ENCODE data around the gene BACH2. TPM values are rescaled to one million over a fixed set of nuclear protein-coding genes. Genes with fewer than 3 reads are reported as not detected.
"Not testable (repeated sequence)": the region's sequence is repeated elsewhere in the genome, so short reads cannot be mapped to it uniquely, and the experiment has no call there.

Gene BACH2
- 0.77 and 0.88 TPM in 2 replicates for total RNA-seq (2014; rRNA removed; shearing (Covaris generic))
- polyA plus RNA-seq (2015; cell fraction: cytosol; rRNA removed), result 0.94 and 1.2 TPM in 2 replicates
- 0.48 and 0.83 TPM in 2 replicates for polyA plus RNA-seq (2015; cell fraction: nucleus; rRNA removed)

- in situ Hi-C loops (cut with HindIII; ENCODE audit: low pct_unique_long_range_greater_than_20kb, low sequenced_read_pairs), result no loop called here
These were observed at the start of gene BACH2 for GRCh38 chr6:90296341-90297114. TSS of gene BACH2 (minus strand) at chr6:90296843. CDS start at chr6:90008844, 287,999 bp downstream.

GRCh38 chr6:90343576-90343975 lies 46.9 kb upstream of the BACH2 start:
- in situ Hi-C loops (cut with HindIII; ENCODE audit: low pct_unique_long_range_greater_than_20kb, low sequenced_read_pairs), result no loop called here
- peak; percentile 13 for DNase-seq (ENCODE audit: low read depth, low spot score)

More at GRCh38 chr6:90296341-90297114, at the start of gene BACH2:
- peak; percentile 77 for DNase-seq (ENCODE audit: low read depth, low spot score)

- in situ Hi-C loops (cut with HindIII; ENCODE audit: low pct_unique_long_range_greater_than_20kb, low sequenced_read_pairs), result no loop called here
- no peak for DNase-seq (ENCODE audit: low read depth, low spot score)
These were observed 41.8 kb upstream of the BACH2 start for GRCh38 chr6:90338409-90338808.

- in situ Hi-C loops (cut with HindIII; ENCODE audit: low pct_unique_long_range_greater_than_20kb, low sequenced_read_pairs), result no loop called here
- DNase-seq (ENCODE audit: low read depth, low spot score), result no peak
These were observed 39.8 kb upstream of the BACH2 start for GRCh38 chr6:90336388-90336947.

GRCh38 chr6:90333928-90334327 lies 37.3 kb upstream of the BACH2 start:
- in situ Hi-C loops (cut with HindIII; ENCODE audit: low pct_unique_long_range_greater_than_20kb, low sequenced_read_pairs), result no loop called here
- no peak for DNase-seq (ENCODE audit: low read depth, low spot score)

GRCh38 chr6:90332978-90333543 lies 36.4 kb upstream of the BACH2 start:
- in situ Hi-C loops (cut with HindIII; ENCODE audit: low pct_unique_long_range_greater_than_20kb, low sequenced_read_pairs); DNase-seq (ENCODE audit: low read depth, low spot score): not testable (repeated sequence)

GRCh38 chr6:90329386-90330077 lies 32.9 kb upstream of the BACH2 start:
- no peak for DNase-seq (ENCODE audit: low read depth, low spot score)
- in situ Hi-C loops (cut with HindIII; ENCODE audit: low pct_unique_long_range_greater_than_20kb, low sequenced_read_pairs), result no loop called here

GRCh38 chr6:90328004-90328403 lies 31.4 kb upstream of the BACH2 start:
- DNase-seq (ENCODE audit: low read depth, low spot score), result no peak
- in situ Hi-C loops (cut with HindIII; ENCODE audit: low pct_unique_long_range_greater_than_20kb, low sequenced_read_pairs), result no loop called here

GRCh38 chr6:90326404-90327057 lies 29.9 kb upstream of the BACH2 start:
- no peak for DNase-seq (ENCODE audit: low read depth, low spot score)
- in situ Hi-C loops (cut with HindIII; ENCODE audit: low pct_unique_long_range_greater_than_20kb, low sequenced_read_pairs), result no loop called here

- no peak for DNase-seq (ENCODE audit: low read depth, low spot score)
- in situ Hi-C loops (cut with HindIII; ENCODE audit: low pct_unique_long_range_greater_than_20kb, low sequenced_read_pairs), result no loop called here
These were observed 27.1 kb upstream of the BACH2 start for GRCh38 chr6:90323706-90324105.

GRCh38 chr6:90322976-90323474 lies 26.4 kb upstream of the BACH2 start:
- DNase-seq (ENCODE audit: low read depth, low spot score), result no peak
- in situ Hi-C loops (cut with HindIII; ENCODE audit: low pct_unique_long_range_greater_than_20kb, low sequenced_read_pairs), result no loop called here

GRCh38 chr6:90319979-90320685 lies 23.5 kb upstream of the BACH2 start:
- no peak for DNase-seq (ENCODE audit: low read depth, low spot score)
- in situ Hi-C loops (cut with HindIII; ENCODE audit: low pct_unique_long_range_greater_than_20kb, low sequenced_read_pairs), result no loop called here

GRCh38 chr6:90319044-90319443 lies 22.4 kb upstream of the BACH2 start:
- in situ Hi-C loops (cut with HindIII; ENCODE audit: low pct_unique_long_range_greater_than_20kb, low sequenced_read_pairs), result no loop called here

GRCh38 chr6:90315986-90316385 lies 19.3 kb upstream of the BACH2 start:
- in situ Hi-C loops (cut with HindIII; ENCODE audit: low pct_unique_long_range_greater_than_20kb, low sequenced_read_pairs), result no loop called here
- no peak for DNase-seq (ENCODE audit: low read depth, low spot score)

More at GRCh38 chr6:90319044-90319443, 22.4 kb upstream of the BACH2 start:
- peak; percentile 56 for DNase-seq (ENCODE audit: low read depth, low spot score)

GRCh38 chr6:90315354-90315950 lies 18.8 kb upstream of the BACH2 start:
- in situ Hi-C loops (cut with HindIII; ENCODE audit: low pct_unique_long_range_greater_than_20kb, low sequenced_read_pairs), result no loop called here
- no peak for DNase-seq (ENCODE audit: low read depth, low spot score)

GRCh38 chr6:90314514-90314913 lies 17.9 kb upstream of the BACH2 start:
- in situ Hi-C loops (cut with HindIII; ENCODE audit: low pct_unique_long_range_greater_than_20kb, low sequenced_read_pairs), result no loop called here
- no peak for DNase-seq (ENCODE audit: low read depth, low spot score)

- DNase-seq (ENCODE audit: low read depth, low spot score), result no peak
- in situ Hi-C loops (cut with HindIII; ENCODE audit: low pct_unique_long_range_greater_than_20kb, low sequenced_read_pairs), result no loop called here
These were observed 14.9 kb upstream of the BACH2 start for GRCh38 chr6:90311569-90311968.

Measured in SK-MEL-5 (cell line).